Measurements from ENCODE around the gene ARID4B. TPM values are rescaled to one million over a fixed set of nuclear protein-coding genes. Genes with fewer than 3 reads are reported as not detected.

The ARID4B gene
- total and polyA plus RNA-seq, 2 of the 13 experiments (the other 11 are each of a cell fraction or from before 2014, with no cell fraction given), result 9.7 to 24.6 TPM

DNA sequence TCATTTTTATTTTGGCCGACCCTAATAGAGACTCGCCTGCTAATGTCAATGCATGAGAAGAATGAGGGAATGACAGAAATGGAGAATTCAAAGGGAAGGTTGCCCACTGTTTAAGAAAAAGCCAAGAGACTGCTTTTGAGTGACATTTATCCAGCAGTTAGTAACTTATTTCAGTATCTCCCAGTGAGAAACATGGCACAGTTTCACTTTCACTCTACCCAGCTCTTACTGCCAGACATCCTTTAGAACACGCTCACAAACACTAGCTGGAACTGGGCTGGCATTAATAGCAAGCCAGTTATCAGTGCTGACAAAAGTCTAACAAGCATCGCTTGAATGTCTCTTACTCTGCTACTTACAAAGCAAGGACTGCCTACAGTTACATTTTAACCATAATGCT is 8.9 kb upstream of the ARID4B start:
- ChIA-PET POLR2A (no interaction called here), CTCF (ENCODE audit: low intra/inter-chr PET ratio, low total read pairs) (no interaction called here)
- BruUV-seq (replicated peaks), result no TSS peak
- no peak for TF ChIP-seq ZNF75D (CRISPR knock-in tag; IDR thresholded peaks at IDR 0.05; ENCODE audit: borderline replicate concordance)
- no peak for TF ChIP-seq SOX13 (IDR thresholded peaks at IDR 0.05)
- TF ChIP-seq SOX13 (CRISPR knock-in tag; conservative IDR thresholded peaks at IDR 0.05 in 1 of 2, IDR thresholded peaks at IDR 0.05 in 1 of 2), result no peak
- TF ChIP-seq, protein P1, sequence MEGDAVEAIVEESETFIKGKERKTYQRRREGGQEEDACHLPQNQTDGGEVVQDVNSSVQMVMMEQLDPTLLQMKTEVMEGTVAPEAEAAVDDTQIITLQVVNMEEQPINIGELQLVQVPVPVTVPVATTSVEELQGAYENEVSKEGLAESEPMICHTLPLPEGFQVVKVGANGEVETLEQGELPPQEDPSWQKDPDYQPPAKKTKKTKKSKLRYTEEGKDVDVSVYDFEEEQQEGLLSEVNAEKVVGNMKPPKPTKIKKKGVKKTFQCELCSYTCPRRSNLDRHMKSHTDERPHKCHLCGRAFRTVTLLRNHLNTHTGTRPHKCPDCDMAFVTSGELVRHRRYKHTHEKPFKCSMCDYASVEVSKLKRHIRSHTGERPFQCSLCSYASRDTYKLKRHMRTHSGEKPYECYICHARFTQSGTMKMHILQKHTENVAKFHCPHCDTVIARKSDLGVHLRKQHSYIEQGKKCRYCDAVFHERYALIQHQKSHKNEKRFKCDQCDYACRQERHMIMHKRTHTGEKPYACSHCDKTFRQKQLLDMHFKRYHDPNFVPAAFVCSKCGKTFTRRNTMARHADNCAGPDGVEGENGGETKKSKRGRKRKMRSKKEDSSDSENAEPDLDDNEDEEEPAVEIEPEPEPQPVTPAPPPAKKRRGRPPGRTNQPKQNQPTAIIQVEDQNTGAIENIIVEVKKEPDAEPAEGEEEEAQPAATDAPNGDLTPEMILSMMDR (CRISPR knock-in tag; IDR thresholded peaks at IDR 0.05), result no peak
- no peak for TF ChIP-seq TBP (CRISPR knock-in tag; IDR thresholded peaks at IDR 0.05)
- TF ChIP-seq ZNF3 (CRISPR knock-in tag; IDR thresholded peaks at IDR 0.05), result no peak
- TF ChIP-seq, protein P2, sequence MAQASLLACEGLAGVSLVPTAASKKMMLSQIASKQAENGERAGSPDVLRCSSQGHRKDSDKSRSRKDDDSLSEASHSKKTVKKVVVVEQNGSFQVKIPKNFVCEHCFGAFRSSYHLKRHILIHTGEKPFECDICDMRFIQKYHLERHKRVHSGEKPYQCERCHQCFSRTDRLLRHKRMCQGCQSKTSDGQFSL (CRISPR knock-in tag; IDR thresholded peaks at IDR 0.05), result no peak
- TF ChIP-seq NFKBIZ (CRISPR knock-in tag; IDR thresholded peaks at IDR 0.05), result no peak
- no peak for TF ChIP-seq NR2F1 (CRISPR knock-in tag; IDR thresholded peaks at IDR 0.05)
- no peak for TF ChIP-seq ZNF44 (CRISPR knock-in tag; IDR thresholded peaks at IDR 0.05)
- no peak for TF ChIP-seq ELF1 (CRISPR knock-in tag; IDR thresholded peaks at IDR 0.05)
- TF ChIP-seq ZNF572 (CRISPR knock-in tag; IDR thresholded peaks at IDR 0.05), result no peak
- no peak for TF ChIP-seq SAP130 (CRISPR knock-in tag; IDR thresholded peaks at IDR 0.05; ENCODE audit: low read depth)
- no peak for TF ChIP-seq NR3C1 (CRISPR knock-in tag; IDR thresholded peaks at IDR 0.05)
- no peak for TF ChIP-seq KMT2A (CRISPR knock-in tag; IDR thresholded peaks at IDR 0.05)
- TF ChIP-seq, protein P3, sequence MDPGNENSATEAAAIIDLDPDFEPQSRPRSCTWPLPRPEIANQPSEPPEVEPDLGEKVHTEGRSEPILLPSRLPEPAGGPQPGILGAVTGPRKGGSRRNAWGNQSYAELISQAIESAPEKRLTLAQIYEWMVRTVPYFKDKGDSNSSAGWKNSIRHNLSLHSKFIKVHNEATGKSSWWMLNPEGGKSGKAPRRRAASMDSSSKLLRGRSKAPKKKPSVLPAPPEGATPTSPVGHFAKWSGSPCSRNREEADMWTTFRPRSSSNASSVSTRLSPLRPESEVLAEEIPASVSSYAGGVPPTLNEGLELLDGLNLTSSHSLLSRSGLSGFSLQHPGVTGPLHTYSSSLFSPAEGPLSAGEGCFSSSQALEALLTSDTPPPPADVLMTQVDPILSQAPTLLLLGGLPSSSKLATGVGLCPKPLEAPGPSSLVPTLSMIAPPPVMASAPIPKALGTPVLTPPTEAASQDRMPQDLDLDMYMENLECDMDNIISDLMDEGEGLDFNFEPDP (CRISPR knock-in tag; conservative IDR thresholded peaks at IDR 0.05), result no peak
- no peak for TF ChIP-seq ZNF496 (CRISPR knock-in tag; IDR thresholded peaks at IDR 0.05; ENCODE audit: insufficient replicate concordance)
- TF ChIP-seq ZNF34 (CRISPR knock-in tag; IDR thresholded peaks at IDR 0.05; ENCODE audit: borderline replicate concordance), result no peak
- no peak overlapping the region for H3K4me2 ChIP-seq (ENCODE audit: low read depth, low read length)
- DNase-seq (ENCODE audit: low spot score), result no peak
- H2AFZ ChIP-seq (ENCODE audit: low read length), result no peak overlapping the region
- H3K79me2 ChIP-seq (ENCODE audit: insufficient read depth, low read length), result peaks cover 40% of the 10 kb centered on the region
- no peaks in the 10 kb centered on the region for H3K9me3 ChIP-seq (ENCODE audit: low read length)
- WGBS (ENCODE audit: low lambda C conversion rate), result 100% methylated on average over 4 of the region's 4 CpGs
- peaks cover 5 to 20% of the 10 kb centered on the region in 2 experiments; a peak in 4 of 5 replicates for H3K36me3 ChIP-seq (replicated peaks in 1 of 2; ENCODE audit: control insufficient read depth in 1 of 2, insufficient read depth in 2 of 2, low read length in 2 of 2)
- peaks cover 6% of the 10 kb centered on the region; the same call in 1 of the 2 replicates for H4K20me1 ChIP-seq (ENCODE audit: insufficient read depth, low read length)
- peaks cover 28% of the 10 kb centered on the region for H3K4me1 ChIP-seq (ENCODE audit: insufficient read depth, low read length)
- no peak for ATAC-seq
- no peak overlapping the region for H3K9ac ChIP-seq (ENCODE audit: insufficient read depth, low read depth, low read length)
- intact Hi-C loops (cut with micrococcal nuclease; ENCODE audit: unreplicated experiment), result no loop called here
- in situ Hi-C loops (cut with HindIII; ENCODE audit: extremely low pct_ligation_motif_present, low pct_unique_long_range_greater_than_20kb), result no loop called here
- no peaks in the 10 kb centered on the region for H3K27me3 ChIP-seq (ENCODE audit: control insufficient read depth in 1 of 2, insufficient read depth in 2 of 2, low read length in 2 of 2)
- H3K27ac ChIP-seq (ENCODE audit: extremely low read length, insufficient read depth, low read length), result no peak overlapping the region
- FAIRE-seq, result no peak
- no peak overlapping the region for H3K4me3 ChIP-seq (replicated peaks in 1 of 3; ENCODE audit: insufficient read depth in 1 of 3, low read depth in 2 of 3, low read length in 3 of 3)

Data from HepG2 (cell line).